HG02759 (cell line): Measurements from ENCODE around the gene CLNK.

Experiments
- ATAC-seq: cut with Tn5 transposase; IDR thresholded peaks from one replicate; pipeline ENCODE4 v1.9.1; 2021; ENCODE audit warnings: mild to moderate bottlenecking, moderate library complexity; ENCODE audit not compliant: unreplicated experiment

The CLNK gene

GRCh38 chr4:10527438-10527837 lies 157.1 kb downstream of the CLNK start:
- ATAC-seq, result no peak

DNA sequence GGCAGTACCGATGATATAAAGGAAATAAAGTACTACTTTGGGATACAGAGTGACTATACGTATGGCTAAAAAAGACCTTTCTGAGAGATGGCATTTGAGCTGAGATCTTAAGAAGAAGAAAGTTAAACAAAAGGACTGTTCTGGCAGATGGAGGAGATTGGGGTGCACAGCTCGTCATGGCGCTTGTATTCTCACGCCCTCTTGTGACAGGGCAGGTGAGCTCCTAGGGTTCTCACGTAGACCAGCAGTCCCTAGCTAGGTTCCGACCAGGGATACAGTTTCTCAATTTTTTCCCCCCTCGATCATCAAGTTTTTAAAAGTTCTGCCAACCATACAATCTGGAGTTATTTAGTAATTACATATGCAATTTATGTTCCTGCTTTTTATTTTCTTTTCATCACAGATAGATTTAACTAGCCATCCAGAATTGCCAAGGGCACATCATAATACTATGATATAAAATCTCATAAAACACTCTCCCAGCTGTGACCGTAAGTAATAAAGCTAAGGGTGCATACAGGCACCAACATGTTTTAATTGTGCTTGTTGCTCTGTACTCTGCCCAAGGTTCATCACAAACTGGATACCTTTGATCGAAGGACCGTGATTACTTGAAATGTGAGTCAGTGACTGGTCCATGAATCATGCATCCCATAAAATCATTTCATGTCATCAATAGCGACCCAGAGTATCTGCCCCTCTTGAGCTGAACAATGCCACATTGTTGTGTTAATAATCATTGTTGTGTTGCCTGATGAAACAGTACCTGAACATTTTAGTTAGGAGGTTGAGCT lies 157.9 kb downstream of the CLNK start:
- no peak for ATAC-seq

- ATAC-seq, result no peak
Measured at GRCh38 chr4:10524196-10524833, 160.3 kb downstream of the CLNK start.

DNA sequence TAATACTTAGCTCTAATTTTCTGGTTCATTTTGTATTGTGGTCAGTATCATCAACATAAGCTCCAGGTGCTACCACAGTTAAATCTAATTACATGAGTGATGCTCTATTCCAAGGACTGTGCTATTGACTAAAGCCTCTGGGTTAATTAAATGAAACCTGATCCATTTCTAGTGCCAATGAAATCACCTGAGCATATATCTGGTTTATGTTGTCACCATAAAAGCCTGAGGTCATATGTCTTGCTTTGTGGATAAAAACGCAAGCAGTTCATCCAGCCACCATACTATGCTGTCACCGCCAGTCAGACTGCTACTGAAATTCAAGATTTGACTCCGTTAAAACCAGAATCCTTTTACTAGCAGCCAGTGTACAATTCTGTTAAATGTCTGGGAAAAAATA lies 163.1 kb downstream of the CLNK start:
- no peak for ATAC-seq

DNA sequence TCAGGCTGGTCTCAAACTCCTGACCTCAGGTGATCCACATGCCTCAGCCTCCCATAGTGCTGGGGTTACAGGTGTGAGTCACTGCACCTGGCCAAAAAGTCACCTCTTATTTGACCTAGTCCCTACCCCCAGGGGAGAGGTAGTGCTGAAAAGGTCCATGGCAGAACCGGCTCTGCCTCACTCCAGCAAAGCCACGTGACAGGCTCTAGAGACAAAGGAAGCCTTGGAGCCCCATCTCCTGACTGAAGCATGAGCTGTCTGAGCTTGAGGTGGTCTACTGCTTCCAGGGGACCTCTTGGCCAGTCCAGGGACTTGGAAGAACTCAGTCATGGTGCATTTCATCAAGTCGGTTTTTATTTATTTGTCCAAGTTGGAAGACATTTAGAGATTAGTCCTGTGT lies 174.8 kb downstream of the CLNK start:
- ATAC-seq, result no peak

DNA sequence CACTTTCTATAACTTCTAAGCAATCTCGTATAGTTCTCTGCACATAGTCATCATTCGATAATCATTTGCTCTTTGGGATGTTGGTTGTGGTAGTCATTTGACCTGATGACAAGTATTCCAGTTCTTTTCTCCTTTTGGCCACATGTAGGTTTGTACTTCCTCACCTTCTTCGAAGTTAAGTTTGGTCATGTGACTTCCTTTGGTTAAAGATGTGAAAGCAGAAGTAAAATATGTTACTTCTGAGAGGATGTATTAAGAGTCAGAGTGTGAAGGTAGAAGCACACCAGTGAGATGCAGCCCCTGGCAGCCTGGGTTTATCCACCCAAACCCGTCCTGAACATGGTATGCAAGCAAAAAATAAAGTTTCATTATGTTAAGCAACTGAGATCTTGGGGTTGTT lies 178.5 kb downstream of the CLNK start:
- no peak for ATAC-seq

- ATAC-seq, result no peak
Measured at GRCh38 chr4:10504570-10505179, 179.9 kb downstream of the CLNK start.

DNA sequence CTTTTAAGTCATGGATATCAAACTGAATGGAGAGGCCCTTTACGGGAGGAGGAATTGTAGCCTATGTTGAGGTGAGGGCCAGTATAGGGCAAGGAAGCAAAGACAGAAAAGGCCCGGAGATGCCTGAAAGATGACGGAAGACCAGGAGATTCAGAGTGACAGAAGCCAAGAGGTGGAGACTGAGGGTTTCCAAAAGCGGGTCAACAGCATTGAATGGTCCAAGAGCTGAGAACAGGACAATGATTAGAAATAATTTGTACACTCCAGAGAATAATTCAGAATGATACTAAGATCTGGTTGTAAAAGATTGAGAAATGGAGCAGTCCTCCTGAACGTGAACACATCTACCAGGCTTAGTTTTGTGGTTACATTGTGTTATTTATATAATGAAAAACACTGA lies 181.9 kb downstream of the CLNK start:
- ATAC-seq, result no peak

GRCh38 chr4:10500776-10501175 lies 183.8 kb downstream of the CLNK start:
- ATAC-seq, result no peak

DNA sequence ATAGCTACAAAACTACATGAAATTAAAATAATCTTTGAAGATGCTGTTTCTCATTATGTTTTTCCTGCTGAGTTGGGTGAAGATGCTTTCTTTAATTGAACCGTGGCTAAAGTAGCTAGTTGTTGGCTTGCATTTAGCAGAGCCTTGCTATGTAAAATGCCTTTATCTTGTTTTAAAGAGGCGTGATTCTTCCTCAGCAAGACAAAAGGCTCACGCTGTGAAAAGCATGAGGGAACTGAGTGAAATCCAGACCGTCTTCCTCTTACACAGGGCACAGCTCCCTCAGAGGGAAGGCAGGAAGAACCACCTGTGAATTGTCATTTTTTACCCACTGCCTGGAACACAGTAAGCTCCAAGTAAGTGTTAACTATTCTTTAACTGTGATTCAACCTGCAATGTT lies 188.4 kb downstream of the CLNK start:
- ATAC-seq, result no peak

DNA sequence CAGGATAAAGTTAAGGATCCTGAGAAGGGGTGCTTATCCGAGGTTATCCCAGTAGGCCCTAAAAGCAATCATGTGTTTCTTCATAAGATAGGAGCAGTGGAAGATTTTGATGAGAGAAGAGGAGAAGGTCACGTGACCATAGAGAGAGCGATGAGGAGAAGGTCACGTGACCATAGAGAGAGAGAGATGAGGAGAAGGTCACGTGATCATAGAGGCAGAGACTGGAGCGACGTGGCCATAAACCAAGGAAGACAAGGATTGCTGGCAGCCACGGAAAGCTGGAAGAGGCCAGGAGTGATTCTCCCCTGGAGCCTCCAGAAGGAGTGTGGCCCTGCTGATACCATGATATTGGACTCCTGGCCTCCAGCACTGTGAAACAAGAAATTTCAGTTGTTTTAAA lies 188.9 kb downstream of the CLNK start:
- ATAC-seq, result no peak

DNA sequence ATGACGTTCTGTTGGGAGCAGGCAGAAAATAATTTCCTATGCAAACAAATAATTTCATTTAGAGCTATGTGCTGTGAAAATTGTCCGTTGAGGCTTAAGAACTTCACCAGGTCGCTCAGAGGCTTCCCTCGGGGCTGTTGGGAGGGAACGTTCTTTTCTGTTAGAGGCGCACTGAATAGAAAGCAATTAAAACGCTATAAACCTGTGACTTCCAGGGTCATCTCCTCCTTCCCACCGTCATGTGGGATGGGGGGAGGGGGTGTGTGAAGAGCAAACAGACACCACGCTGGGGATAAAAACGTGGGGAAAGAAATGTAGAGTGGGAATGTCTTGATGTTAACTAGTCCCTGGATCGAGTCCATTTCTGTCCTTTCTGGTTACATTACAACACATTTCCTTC lies 192.1 kb downstream of the CLNK start:
- no peak for ATAC-seq

DNA sequence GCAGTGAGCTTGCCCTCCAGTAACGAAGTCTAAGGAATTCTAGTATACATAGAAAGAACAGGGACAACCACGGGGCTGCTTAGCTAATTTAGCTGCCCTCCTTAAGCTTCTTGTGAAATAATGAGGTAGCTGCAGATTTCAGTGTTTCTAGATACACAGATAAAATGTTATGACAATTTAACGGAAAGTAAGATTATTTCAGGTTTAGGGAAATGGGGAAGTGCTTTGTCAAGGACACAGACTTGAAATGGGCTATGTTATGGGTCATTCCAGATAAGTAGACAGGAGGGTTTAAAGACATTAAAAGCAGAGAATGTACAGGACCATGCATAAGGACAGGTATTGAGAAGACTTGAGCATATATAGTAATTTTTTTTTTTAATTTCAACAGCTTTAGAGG lies 193.2 kb downstream of the CLNK start:
- no peak for ATAC-seq

DNA sequence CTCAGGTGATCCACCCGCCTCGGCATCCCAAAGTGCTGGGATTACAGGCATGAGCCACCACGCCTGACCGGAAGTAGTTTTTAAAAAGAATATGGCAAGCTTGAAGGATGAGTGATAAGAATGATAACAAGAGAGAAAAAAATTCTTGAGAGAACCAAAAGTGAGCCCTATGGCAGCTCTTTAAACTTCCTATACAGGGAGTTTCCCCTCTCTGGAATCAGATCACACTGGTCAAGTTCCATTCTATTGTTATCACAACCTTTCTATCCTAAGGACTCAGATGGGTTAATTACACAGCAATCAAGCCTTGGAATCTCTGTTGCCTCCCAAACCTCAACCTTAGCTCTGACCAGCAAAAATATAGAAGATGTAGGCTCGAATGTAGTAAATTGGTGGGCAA lies 193.6 kb downstream of the CLNK start:
- no peak for ATAC-seq

- ATAC-seq, result no peak
Measured at GRCh38 chr4:10482913-10483312, 201.7 kb downstream of the CLNK start.

GRCh38 chr4:10480616-10481015 lies 204.0 kb downstream of the CLNK start:
- no peak for ATAC-seq

- ATAC-seq, result no peak
Measured at GRCh38 chr4:10478621-10479020, 205.9 kb downstream of the CLNK start.

- no peak for ATAC-seq
Measured at GRCh38 chr4:10470505-10470904, 214.1 kb downstream of the CLNK start.

- no peak for ATAC-seq
Measured at GRCh38 chr4:10466161-10466560, 218.4 kb downstream of the CLNK start.

GRCh38 chr4:10462876-10463275 lies 221.7 kb downstream of the CLNK start:
- no peak for ATAC-seq

DNA sequence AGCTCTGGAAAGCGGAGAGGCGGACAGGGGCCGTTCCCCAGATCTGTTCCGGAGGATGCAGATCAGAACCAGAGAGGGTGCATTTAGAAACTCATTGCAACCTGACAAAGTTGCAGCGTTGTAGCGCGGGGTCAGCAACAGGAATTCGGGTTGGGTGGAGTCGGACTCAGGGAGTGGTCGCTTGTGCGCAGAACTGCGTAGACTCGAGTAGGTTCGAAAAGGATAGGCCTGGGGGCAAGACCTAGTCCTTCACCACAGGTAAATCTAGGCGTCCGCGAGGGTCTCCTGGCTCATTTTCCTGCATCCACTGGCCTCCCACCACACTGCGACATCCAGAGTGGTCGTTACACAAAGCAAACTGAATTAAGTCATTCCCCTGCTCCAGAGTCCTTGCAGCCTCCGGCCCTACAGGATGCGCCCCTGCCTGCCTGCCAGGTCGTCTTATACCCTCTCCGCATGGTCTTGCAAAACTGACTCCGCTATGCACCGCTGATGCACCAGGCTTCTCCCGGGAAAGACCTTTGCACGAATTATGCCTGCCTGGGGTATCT lies 222.6 kb downstream of the CLNK start:
- no peak for ATAC-seq
